Measurements from ENCODE around the gene C1QTNF6.

Gene C1QTNF6

GRCh38 chr22:37190262-37190780 is 2.3 kb upstream of the C1QTNF6 start:
- FAIRE-seq = no peak

GRCh38 chr22:37188901-37189466 is 937 bp upstream of the C1QTNF6 start:
- FAIRE-seq = no peak

GRCh38 chr22:37187552-37187890 is 526 bp downstream of the C1QTNF6 start:
- FAIRE-seq = no peak

- no peak for FAIRE-seq
Measured at GRCh38 chr22:37186997-37187522, 987 bp downstream of the C1QTNF6 start.

- no peak for FAIRE-seq
Measured at GRCh38 chr22:37186228-37186996, 1.6 kb downstream of the C1QTNF6 start.

GRCh38 chr22:37185646-37186227 is 2.3 kb downstream of the C1QTNF6 start:
- FAIRE-seq = no peak

GRCh38 chr22:37184816-37185541 is 3.1 kb downstream of the C1QTNF6 start:
- no peak for FAIRE-seq

- FAIRE-seq = no peak
Measured at GRCh38 chr22:37184380-37184755, 3.7 kb downstream of the C1QTNF6 start.

GRCh38 chr22:37183432-37184379 is 4.3 kb downstream of the C1QTNF6 start:
- FAIRE-seq = no peak

- no peak for FAIRE-seq
Measured at GRCh38 chr22:37182949-37183245, 5.2 kb downstream of the C1QTNF6 start.

GRCh38 chr22:37182101-37182948 is 5.7 kb downstream of the C1QTNF6 start:
- FAIRE-seq = no peak

GRCh38 chr22:37181681-37182080 is 6.4 kb downstream of the C1QTNF6 start:
- FAIRE-seq = no peak

GRCh38 chr22:37180531-37181231 is 7.4 kb downstream of the C1QTNF6 start:
- no peak for FAIRE-seq

GRCh38 chr22:37179622-37180420 is 8.2 kb downstream of the C1QTNF6 start:
- FAIRE-seq = no peak

GRCh38 chr22:37179126-37179470 is 8.9 kb downstream of the C1QTNF6 start:
- no peak for FAIRE-seq

GRCh38 chr22:37178350-37179125 is 9.5 kb downstream of the C1QTNF6 start:
- no peak for FAIRE-seq

- FAIRE-seq = no peak
Measured at GRCh38 chr22:37177755-37178154, 10.3 kb downstream of the C1QTNF6 start.

GRCh38 chr22:37177221-37177620 is 10.8 kb downstream of the C1QTNF6 start:
- FAIRE-seq = no peak

GRCh38 chr22:37176464-37177061 is 11.5 kb downstream of the C1QTNF6 start:
- FAIRE-seq = no peak

Measured in islet of Langerhans (tissue), 1 donor.